ENCODE measurements around the gene PRICKLE4.
"Not testable (repeated sequence)": the region's sequence is repeated elsewhere in the genome, so short reads cannot be mapped to it uniquely, and the experiment has no call there.

The PRICKLE4 gene

DNA sequence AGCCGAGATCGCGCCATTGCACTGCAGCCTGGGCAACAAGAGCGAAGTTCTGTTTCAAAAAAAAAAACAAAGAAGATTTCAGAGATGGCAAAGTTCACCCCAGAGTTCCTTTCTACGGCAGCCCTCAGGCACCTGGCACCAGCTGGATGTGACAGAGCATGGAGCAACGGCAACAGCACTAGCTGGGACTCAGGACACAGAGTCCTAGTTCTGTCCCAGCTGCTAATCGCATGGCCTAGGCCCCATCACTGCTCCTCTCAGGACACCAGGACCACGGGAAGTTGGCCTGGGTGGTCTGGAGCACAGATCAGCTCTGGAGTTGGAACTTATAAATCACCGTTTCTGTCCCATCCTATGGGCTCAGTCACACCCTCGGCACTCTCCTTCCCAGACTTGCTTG lies 34.5 kb upstream of the PRICKLE4 start:
- DNase-seq = no peak

DNA sequence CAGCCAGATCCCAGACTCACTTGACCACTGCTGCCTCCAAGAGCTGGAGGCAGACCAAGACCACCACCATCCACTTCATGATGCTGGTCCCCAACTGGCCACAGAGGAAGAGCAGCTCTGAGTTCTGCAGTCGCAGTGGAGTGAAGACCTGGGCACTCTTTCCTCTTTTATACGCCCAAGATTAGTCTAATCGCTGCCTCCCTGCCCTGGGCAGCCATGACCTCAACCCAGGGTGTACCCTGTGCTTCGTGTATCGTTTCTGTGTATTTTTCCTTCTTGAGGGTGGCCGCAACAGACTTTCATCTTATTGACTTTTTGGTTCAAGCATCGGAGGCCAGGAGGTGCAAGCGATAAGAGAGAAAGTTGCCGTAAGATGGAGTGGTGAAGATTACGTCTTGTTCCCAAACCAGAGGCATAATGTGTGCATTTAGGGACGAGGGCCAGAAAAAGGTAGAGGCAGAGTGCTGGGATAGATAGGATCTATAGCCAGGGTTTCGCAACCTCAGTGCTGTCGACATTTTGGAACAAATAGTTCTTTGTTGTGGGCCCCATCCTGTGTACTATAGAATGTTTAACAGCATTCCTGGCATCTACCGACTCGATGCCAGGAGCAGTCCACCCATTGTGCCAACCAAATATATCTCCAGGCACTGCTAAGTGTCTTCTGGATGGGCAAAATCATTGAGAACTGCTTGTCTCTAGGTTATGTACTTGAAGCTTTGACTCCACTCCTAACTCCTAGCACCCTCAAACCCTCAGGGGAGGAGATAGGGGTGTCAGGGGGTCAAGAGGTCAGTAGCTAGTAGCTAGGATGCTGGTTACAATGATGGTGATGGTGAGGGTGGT lies 33.1 kb upstream of the PRICKLE4 start, which contains the start of gene PGC:
TSS of gene PGC (minus strand) at position 142 of the 846 bp plus-strand sequence. CDS start at position 79, 63 bp downstream.
- no peak for DNase-seq

DNA sequence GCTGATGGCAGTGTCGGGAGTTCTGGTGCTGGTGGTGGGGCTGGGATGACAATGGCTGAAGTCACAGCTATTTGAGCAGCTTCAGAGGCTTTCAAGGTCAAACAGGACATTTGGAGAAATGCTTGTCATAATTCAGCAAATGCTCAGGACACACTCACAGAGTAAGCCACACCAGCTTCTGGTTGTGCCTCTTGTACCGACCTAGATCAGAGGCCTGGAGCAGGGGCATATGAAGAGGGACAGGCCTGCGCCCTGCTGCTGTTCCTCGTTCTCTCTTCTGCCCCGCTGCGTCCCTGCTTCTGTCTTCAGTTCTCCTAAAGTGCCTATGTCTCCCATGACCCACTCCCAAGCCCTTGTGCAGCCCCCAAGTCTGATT lies 32.5 kb upstream of the PRICKLE4 start:
- DNase-seq = no peak

DNA sequence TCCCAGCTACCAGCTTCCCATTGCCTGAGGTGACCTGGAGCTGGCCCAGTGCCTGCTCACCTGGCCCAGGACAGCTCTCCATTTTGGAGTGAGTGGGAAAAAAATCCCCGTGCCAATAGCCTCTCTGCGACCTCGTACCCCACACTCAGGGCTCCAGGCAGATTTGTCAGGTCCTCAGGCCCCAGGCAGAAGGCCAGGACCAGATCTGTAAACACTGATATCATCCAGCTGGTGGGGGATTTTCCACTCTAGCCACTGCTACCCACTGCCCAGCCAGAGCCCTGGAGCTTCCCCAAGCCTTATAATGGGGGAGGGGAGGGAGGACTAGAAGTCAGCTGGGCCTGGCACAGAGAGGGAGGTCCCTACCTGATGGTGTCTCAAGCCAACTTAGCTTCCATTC lies 32.0 kb upstream of the PRICKLE4 start:
- no peak for DNase-seq

DNA sequence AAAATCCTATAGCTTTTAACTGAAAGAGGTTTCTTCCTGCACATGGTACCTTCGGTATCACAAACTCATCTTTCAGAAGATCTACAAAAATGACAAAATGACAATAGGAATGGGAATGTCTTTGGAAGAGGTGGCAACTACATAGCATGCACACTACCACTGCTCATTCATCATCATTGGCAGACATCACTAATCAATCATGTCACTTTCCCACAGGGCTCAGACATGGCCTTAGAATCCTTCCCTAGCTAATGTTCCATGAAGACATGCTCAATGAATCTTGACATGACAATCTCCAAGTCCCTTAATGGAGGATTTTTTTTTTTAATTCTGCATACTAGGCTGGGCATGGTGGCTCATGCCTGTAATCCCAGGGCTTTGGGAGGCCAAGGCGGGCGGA lies 30.2 kb upstream of the PRICKLE4 start:
- no peak for DNase-seq

DNA sequence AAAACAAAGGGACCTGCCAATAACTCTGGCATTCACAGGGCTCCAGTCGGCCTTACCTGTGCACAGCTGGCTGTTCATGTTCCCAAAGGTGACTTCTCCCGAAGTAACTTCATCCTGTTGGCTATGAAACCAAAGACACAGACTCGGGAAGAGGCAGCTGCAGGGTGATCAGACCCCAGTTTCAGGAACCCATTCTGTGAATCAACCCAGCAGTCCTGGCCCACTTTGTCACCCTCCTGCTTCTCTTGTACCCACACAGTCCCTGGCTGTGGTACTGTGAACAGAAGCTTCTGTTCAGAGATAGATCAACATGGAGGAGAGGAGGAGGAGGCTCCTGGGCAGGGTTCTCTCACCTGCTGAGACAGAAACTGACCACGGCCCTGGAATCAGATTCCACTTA lies 24.7 kb upstream of the PRICKLE4 start:
- no peak for DNase-seq

DNA sequence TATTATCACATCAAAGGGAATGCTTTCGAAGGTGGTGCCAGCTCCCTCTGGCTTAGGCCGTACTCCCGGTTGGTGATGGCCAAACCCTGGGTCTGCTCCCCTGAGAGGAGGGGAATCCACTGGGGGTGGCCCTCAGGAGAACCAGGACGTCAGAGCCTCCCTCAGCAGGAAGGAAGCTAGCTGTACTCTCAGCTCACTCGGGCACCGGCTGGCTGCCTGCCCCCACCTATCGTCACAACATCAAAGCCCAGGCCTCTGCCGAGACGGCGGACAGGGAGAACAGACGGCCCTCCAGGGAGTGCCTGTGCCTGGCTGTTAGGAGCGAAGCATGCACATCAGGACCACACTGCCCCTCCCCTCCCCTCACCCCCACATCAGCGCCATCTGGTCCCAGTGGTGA lies 24.2 kb upstream of the PRICKLE4 start:
- DNase-seq = no peak

DNA sequence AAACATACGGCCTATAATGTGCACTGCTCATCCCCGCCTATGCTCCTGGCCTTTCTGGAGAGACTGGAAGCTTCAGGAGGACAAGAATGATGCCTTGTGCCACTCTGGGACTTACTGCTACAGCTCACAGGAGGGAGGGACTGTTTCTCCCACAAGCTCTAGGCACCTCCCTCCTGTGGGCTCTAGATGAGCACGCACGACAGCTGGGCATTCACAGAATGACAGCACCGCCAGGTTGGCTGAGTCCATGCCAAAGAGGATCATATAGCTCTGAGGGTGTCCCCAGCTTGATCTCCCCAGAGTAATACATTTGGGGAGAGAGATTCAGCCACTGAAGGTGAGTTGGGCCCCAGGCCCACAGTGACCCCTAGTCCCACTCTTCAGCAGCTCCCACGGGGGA lies 23.3 kb upstream of the PRICKLE4 start:
- no peak for DNase-seq

DNA sequence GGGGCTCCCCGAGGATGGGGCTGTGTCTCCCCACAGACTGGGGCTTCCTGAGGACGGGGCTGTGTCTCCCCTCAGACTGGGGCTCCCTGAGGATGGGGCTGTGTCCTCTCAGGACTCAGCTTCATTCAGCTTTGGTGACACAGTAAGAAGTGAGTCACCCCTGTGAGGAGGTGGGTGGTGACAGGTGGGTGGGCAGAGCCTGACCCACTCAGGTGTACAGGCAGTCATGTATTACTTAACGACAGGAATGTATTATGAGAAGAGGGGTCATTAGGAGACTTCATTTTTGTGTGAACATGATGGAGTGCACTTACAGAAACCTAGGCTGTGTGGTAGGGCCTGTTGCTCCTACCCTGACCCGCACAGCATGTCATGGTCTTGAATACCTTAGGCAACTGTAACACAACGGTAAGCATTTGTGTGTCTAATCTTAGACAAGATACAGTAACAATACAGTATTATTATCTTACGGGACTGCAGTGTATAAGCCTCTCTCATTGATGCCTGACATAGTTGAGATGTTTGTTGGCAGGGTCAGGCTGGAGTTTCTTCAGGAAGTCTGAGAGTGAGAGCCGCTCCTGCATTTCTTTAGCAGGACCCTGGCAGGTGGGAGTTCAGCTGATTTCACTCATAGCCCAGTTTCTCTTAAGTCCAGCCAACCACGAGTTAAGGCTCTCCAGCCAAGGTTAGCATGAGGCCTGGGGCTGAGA lies 22.5 kb upstream of the PRICKLE4 start:
- no peak for DNase-seq

DNA sequence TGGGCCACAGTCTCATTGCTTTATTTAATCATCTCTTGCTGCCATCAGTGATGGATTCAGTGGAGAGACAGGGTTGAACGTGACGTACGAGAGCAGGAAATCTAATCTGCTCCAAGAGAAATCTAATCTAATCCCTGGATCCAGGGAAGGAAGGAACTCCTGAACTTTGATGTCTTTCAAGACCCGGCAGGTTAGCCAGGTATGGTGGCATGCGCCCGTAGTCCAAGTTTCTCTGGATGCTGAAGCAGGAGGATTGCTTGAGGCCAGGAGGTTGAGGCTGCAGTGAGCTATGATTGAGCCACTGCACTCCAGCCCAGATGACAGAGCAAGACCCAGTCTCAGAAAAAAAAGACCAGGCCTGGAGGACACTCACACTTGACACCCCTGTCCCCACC lies 21.9 kb upstream of the PRICKLE4 start:
- DNase-seq = no peak

DNA sequence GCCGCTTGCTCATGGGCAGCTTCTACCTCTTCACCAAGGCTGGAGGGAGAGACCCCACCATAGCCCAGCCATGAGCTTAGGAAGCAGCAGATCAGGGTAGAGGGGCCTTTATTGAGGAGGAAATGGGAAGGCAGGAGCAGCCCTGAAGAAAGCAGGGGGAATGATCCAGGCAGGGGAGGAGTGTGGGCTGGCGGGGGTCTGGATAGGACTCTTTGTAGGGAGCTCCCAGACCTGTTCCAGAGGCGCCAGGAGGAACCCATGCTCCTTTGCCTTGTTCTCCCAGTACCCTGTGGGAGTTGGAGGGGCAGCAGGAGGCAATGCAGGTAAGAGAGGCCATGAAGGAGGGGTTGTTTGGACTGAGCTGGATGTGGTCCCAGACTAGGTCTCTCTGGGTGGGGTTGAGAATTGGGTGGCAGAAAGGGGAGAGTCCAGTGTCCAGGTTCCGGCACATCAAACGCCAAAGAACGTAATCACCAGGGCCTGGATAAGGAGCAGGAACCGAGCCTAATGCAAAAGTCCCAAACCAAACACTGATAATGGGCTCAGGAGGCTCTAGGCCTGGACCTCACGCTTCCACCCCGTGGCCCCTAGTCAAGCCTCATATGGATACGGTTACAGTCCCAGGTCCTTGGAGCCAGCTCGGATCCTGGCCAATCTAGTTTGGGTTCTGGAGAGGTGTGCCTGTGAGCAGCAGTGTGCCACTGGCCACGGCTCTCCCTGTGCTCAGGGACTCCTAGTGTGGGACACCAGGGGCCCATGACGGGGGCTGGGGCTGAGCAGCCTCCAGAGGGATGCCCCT lies 21.3 kb upstream of the PRICKLE4 start:
- no peak for DNase-seq

DNA sequence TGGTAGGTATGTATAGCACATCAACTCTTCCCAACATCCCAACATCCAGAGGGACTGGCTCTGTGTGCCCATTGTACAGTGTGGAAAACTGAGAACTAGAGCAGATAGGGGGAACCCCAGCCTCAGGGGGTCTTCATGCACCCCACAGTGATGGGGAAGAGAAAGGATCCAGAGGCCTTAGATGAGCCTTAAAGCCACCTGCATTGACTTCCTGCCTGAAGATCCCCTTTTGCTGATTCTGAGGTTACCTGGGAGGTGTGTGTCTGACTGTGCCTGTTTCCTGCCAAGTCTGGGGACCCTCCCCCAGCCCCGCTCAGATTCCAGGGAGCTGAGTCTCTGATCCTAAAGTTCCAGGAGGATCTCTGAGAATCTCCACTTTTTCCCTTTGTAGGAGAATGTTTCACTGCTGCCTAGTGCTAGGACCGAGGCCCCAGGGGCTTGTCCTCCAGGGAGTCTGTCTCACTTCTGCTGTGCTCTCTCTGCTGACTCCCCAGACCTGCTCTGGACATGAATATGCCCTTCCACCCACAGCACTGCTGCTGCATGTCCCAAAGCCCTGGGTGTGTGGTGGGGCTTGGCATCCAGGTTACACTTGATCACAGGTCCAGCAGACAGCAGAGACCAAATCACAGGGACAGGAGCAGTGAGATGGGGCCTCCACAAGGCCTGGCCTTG lies 20.5 kb upstream of the PRICKLE4 start:
- no peak for DNase-seq

DNA sequence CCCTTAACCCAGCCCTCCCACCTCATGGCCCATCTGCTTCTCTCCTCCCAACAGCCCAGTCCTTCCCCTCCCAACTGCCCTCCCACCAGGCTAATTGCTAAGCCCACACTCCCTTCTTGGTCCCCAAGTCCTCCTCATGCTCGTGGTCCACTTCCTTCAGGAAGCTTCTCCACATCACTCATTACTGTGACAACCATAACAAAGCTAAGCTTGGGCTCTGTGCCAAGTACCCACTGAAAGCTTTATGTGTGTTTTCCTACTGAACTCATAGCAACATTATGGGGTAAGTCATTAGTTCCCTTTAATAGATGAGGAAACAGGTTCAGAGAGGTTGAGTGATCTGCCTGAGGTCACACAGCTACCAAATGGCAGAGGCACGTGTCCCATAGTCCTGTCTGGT lies 17.1 kb upstream of the PRICKLE4 start:
- no peak for DNase-seq

DNA sequence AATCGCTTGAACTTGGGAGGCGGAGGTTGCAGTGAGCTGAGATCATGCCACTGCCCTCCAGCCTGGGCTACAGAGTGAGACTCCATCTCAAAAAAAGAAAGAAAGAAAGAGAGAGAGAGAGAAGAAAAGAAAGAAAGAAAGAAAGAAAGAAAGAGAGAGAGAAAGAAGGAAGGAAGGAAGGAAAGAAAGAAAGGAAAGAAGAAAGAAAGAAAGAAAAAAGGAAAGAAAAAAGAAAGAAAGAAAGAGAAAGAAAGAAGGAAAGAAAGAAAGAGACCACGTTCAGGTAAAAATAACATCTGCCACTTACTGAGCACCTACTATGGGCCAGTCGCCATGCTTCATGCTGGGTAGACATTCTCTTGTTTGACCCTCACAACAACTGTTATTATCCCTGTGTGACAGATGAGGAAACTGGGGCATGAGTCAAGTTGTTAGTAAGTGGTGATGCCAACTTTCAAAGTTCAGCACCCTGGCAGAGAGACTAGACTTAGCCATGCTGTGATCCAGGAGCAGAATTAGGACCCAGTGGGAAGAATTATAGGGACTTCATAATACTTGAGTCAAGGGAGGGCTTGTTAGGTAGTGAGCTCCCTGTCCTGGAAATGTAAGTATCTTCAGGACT lies 14.4 kb upstream of the PRICKLE4 start:
- DNase-seq = not testable (repeated sequence)

DNA sequence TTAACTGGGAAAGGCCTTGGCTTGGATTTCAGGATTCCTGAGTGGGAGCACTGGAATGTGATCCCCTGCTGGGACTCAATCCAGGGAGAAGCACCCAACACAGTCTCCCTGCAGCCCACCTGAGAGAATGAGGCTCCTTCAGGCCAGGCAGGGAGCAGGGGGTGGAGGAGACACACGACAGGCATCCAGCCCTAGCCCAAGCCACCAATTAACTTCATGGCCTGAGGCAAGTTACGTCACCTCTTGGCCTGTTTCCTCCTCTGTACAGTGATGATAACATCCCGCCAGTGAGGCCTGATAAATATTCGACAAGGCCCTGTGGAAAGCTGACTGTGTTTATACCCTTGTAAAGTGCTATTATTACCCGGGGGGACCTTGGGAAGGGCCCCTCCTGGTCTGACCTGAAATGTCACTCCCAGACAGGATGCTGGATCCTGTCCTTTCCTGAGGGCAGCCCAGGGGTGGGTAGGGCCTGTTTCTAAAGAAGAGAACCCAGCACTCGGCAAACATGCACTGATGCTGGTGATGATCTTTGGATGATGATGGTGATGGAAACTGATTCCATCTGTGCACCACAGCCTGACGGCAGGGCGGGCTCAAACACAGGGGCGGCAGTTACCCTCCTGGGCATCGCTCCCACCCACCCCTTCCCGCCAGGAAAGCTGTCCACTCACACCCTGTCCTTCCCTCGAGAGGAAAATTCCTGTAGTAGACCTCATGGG lies 13.3 kb upstream of the PRICKLE4 start:
- no peak for DNase-seq

DNA sequence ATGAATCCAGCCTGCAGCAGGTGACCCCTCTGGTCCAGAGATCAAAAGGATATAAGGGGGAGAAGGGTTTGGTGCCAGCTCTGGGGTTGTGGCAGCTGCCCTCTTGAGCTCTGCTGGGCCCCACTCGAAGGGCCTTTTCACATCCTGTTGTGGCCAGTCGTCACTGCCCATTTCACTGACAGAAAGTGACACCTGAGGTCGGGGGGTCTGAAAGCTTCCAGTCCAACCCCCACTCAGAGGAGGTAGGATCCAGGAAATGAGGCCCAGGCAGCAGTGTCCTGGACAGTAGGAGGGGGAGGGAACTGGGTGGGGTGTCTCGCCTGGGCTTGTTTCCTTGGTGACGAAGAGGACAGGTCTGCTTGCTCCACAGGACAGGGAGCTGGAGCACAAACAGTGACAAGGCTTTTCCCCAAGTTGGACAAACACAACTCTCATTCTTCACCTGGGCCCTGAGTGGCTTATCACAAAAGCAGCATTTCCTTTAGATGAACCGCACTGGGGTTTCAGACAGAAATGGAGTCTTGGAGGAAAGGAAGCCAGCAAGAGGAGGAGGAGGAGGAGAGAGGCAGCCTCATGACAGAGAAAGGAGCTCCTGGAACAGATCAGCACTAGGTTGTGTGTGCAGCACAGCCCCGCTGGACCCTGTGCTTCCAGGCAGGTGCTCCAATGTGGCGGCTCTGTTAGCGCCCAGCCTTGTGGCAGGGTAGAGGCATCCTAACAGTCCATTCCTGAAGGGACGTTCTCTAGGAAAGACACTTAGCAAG lies 11.9 kb upstream of the PRICKLE4 start:
- DNase-seq = no peak

DNA sequence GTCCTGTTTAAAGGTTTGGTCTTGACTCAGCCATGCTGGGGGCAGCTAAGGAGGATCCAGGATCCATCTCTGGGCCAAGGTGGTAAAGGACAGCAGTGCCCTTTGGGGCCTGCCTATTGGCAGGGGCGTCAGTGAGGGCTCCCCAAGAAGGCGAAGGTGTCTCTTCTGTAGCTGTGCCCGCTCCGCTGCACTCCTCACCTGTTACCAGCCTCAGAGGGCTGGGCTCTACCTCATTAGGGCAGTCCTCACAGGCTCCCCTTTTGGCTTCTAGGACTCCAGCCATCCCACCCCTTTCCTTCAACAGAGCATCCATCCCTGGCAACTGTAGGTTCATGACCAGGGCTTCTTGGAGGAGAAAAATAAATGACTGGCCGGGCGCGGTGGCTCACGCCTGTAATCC lies 11.2 kb upstream of the PRICKLE4 start:
- DNase-seq = no peak

DNA sequence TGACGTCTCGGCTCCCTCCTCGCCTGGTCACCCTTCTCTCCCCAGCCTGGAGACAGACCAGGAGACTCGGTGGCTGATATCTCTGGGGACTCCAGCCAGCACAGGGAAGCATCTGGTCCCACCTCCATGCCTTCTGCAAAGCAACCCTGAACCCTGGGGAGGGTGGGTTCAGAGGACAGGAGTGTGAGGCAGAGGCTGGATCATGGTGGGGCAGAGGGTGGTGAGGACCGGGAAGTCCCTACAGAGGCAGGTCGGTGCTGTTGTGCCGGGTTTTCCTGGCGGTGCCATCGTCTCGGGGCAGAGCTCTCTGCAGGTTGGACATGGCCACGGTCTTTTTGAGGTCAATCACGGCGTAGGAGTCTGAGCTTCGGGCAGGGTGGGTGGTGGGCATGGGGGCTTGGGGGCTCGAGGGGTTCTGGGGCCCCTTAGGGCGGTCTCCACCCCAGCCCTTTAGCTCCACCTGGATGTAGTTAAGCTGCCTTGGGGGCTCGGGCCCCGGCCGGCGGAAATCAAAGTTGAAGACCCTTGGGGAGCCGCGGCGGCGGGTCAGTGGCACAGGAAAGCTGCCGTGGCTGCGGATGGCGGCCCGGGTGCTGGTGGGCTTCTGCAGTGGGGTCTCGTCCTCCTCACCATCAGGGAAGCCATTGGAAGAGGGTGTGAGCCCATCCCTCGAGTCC lies 10.1 kb upstream of the PRICKLE4 start:
- no peak for DNase-seq

DNA sequence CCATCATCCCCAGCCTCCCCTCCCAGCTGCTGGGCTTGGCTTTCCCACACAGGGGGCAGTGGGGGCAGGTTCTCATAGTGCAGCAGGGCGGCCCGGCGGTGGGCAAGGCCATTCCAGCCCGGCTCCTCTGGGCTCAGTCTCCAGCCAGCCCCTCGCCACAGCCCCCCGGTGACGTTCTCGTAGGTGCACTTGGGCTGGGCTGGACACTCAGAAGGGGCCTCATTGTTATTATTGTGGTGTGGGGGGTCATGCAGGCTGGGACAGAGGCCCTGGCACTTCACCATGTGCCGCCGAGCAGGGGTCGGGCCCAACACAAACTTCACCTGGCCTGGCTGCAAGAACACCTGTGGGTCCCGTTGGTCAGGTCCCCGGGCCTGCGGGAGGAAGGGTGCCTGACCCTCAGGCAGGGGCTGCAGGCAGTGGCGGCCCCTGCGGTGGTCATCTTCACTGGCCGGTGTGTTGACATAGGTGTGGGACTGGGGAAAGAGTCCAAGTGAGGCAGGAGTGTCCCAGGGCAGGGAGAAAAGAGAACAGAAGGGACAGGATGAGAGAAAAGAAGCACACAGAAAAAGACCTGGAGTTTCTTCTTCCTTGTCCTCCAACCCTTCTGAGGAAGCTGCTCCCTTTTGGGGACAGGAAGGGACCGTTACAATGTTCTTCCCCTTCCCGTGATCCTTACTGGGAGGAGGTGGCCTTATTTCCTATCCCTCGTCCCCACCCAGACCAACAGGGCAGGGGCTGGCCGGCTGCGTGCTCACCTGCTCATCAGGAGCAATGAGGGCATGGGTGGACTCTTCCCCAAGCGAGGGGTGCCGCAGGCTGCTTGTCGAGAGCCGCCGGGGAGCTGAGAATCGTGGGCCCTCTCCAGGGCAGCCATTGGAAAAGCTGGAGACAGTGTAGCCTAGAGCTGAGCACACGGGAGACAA lies 9.3 kb upstream of the PRICKLE4 start:
- DNase-seq = no peak

All from T-helper 9 cell (primary cell).